NCI-H187 (cell line): Measurements from ENCODE around the gene EDNRA.

ENCODE experiments used
- DNase-seq, 2 experiments: peaks; one replicate each; lab custom pipeline; 2025; lab: John Stamatoyannopoulos, UW

The EDNRA gene

DNA sequence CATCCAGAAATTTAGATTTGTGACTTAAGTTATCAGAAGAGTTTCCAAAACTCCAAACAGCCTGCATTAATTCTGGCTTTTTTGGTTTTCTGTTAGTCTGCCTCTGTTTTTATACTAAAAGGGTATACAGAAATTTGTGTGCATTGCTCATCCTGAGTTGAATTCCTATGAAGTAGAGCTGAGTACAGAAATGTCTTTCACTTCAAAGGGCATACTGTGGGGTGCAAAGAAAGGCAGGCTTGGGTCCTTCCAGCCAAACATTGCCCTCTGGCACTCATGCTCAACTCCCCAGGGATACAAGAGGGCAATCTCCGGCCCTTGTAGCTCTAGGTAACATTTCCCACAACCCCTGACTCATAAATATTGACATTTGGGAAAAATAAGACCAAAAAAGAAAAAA is 108.7 kb downstream of the EDNRA start:
- DNase-seq: no peak

DNA sequence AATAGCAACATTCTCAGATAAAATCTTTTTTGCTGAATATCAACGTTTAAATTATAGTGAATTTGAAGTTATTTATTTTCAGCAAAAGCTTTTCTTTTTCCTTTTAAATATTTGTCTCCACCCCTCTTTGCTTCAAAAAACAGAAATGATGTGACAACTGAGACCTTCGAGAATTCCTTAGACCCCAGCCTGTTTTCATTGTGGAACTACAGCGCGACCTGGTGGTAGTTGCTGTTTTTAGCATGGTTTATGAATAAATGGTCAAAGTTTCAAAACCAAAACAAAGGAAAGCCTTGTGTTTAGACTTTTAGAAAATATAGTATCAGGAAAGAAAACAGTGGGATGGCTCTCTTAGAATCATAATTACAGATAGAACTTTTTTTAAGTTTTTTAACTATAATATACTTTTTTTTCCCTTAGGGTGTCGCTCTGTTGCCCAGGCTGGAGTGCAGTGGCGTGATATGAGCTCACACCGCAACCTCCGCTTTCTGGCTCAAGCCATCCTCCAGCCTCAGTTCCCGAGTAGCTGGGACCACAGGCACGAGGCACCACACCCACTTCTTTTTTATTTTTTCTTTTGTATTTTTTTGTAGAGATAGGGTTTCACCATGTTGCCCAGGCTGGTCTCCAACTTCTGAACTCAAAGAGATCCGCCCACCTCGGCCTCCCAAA is 109.5 kb downstream of the EDNRA start:
- DNase-seq: peak in 1 of 2 experiments; percentile 0

DNA sequence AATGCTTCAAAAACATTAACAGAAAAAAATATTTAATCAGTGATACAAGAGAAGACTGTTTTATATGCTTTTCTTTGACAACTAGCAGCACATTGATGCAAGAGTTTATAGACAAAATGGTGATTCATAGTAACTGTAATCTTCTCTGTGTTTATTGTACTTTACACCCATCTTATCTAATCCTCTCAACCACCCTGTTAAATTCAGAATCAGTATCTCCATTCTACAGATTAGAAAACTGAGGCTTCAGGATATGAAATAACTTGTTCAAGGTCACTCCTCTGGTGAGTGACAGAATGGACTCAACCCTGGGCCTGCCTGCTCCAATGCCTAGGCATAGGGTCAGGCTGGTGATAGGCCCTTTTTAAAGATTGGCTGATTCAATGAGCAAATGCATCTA is 110.2 kb downstream of the EDNRA start:
- DNase-seq: no peak

DNA sequence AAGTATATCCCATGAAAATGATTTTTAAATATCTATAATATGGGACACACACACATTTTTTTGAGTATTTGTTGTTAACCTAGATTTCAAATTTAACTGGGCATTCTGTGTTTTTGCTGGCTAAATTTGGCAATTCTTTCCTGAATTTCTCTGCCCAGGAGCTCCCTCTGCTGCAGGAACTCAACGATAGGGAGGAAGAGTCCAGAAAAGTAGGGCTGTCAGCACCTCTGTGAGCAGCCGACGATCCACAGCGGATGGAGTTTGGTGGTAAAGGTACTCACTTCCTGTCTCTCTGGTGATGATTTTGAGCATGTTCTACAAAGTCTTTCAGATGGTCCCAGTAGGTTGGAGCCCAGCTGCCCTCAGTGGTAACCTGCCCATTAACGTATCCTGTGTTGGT is 113.2 kb downstream of the EDNRA start:
- DNase-seq: no peak
